GM21526 (cell line): Measurements from ENCODE around the gene GNS.
"Not testable (repeated sequence)": the region's sequence is repeated elsewhere in the genome, so short reads cannot be mapped to it uniquely, and the experiment has no call there.

Experiments
- ATAC-seq: cut with Tn5 transposase; IDR thresholded peaks from one replicate; pipeline ENCODE4 v1.9.1; 2021; ENCODE audit warnings: moderate library complexity; ENCODE audit not compliant: unreplicated experiment, low FRiP score

GNS gene

GRCh38 chr12:64706306-64706705 is 52.9 kb downstream of the GNS start:
- ATAC-seq = no peak

GRCh38 chr12:64701283-64701682 is 57.9 kb downstream of the GNS start:
- ATAC-seq = no peak

GRCh38 chr12:64700532-64700931 is 58.7 kb downstream of the GNS start:
- ATAC-seq = no peak

- ATAC-seq = no peak
Measured at GRCh38 chr12:64699504-64700115, 59.6 kb downstream of the GNS start.

- no peak for ATAC-seq
Measured at GRCh38 chr12:64696080-64696741, 63.0 kb downstream of the GNS start.

GRCh38 chr12:64695550-64695949 is 63.7 kb downstream of the GNS start:
- no peak for ATAC-seq

- ATAC-seq = no peak
Measured at GRCh38 chr12:64694130-64695040, 64.8 kb downstream of the GNS start.

- no peak for ATAC-seq
Measured at GRCh38 chr12:64691795-64692583, 67.2 kb downstream of the GNS start.

GRCh38 chr12:64691227-64691794 is 67.9 kb downstream of the GNS start:
- no peak for ATAC-seq

GRCh38 chr12:64690236-64690635 is 69.0 kb downstream of the GNS start:
- ATAC-seq = not testable (repeated sequence)

- no peak for ATAC-seq
Measured at GRCh38 chr12:64688715-64689114, 70.5 kb downstream of the GNS start.

GRCh38 chr12:64688219-64688618 is 71.0 kb downstream of the GNS start:
- ATAC-seq = no peak

- ATAC-seq = no peak
Measured at GRCh38 chr12:64687816-64688215, 71.4 kb downstream of the GNS start.

GRCh38 chr12:64685605-64686004 is 73.6 kb downstream of the GNS start:
- no peak for ATAC-seq

- ATAC-seq = no peak
Measured at GRCh38 chr12:64685050-64685449, 74.2 kb downstream of the GNS start.

- no peak for ATAC-seq
Measured at GRCh38 chr12:64683816-64684543, 75.2 kb downstream of the GNS start.

GRCh38 chr12:64682572-64683277 is 76.5 kb downstream of the GNS start:
- ATAC-seq = no peak

GRCh38 chr12:64681200-64682052 is 77.8 kb downstream of the GNS start:
- ATAC-seq = no peak
